ENCODE measurements around the gene CRYBG3. TPM values are rescaled to one million over a fixed set of nuclear protein-coding genes. Genes with fewer than 3 reads are reported as not detected.

The CRYBG3 gene
- total RNA-seq, 4 donors from 2014 or later: 27.9 to 35.4 (median 31.9) TPM

GRCh38 chr3:97988784-97989568 lies 167.2 kb downstream of the CRYBG3 start:
- no peak for TF ChIP-seq CTCF (IDR thresholded peaks at IDR 0.05)
- TF ChIP-seq POLR2A (IDR thresholded peaks at IDR 0.05): no peak
- no peak for DNase-seq (ENCODE audit: low spot score in 2 of 2)
- intact Hi-C loops (cut with DNase I; ENCODE audit: low total_unique reads): no loop called here
- no peak overlapping the region for H3K4me3 ChIP-seq (ENCODE audit: low read depth, poor library complexity, severe bottlenecking)
- 98 to 100% methylated on average over 3 of the region's 3 CpGs for WGBS, 2 donors

GRCh38 chr3:97990624-97991292 lies 168.9 kb downstream of the CRYBG3 start:
- TF ChIP-seq CTCF (IDR thresholded peaks at IDR 0.05) (no peak), POLR2A (IDR thresholded peaks at IDR 0.05) (no peak)
- intact Hi-C loops (cut with DNase I; ENCODE audit: low total_unique reads): no loop called here
- DNase-seq (ENCODE audit: low spot score in 2 of 2): no peak
- no peak overlapping the region for H3K4me3 ChIP-seq (ENCODE audit: low read depth, poor library complexity, severe bottlenecking)
- 40% methylated on average over 2 of the region's 2 CpGs for WGBS, 2 donors

GRCh38 chr3:97991293-97991682 lies 169.5 kb downstream of the CRYBG3 start:
- intact Hi-C loops (cut with DNase I; ENCODE audit: low total_unique reads): no loop called here

GRCh38 chr3:97992547-97993173 lies 170.8 kb downstream of the CRYBG3 start:
- WGBS, 2 donors: 98 to 100% methylated on average over 2 of the region's 2 CpGs
- intact Hi-C loops (cut with DNase I; ENCODE audit: low total_unique reads): no loop called here
- H3K4me3 ChIP-seq (ENCODE audit: low read depth, poor library complexity, severe bottlenecking): no peak overlapping the region
- no peak for DNase-seq (ENCODE audit: low spot score in 2 of 2)
- TF ChIP-seq POLR2A (IDR thresholded peaks at IDR 0.05): no peak
- TF ChIP-seq CTCF (IDR thresholded peaks at IDR 0.05): no peak

More at GRCh38 chr3:97991293-97991682, 169.5 kb downstream of the CRYBG3 start:
- no peak for TF ChIP-seq POLR2A (IDR thresholded peaks at IDR 0.05)
- no peak for TF ChIP-seq CTCF (IDR thresholded peaks at IDR 0.05)
- no peak for DNase-seq (ENCODE audit: low spot score in 2 of 2)
- no peak overlapping the region for H3K4me3 ChIP-seq (ENCODE audit: low read depth, poor library complexity, severe bottlenecking)
- WGBS, 2 donors: 53 to 61% methylated on average over 5 of the region's 5 CpGs

GRCh38 chr3:97993526-97993925 lies 171.7 kb downstream of the CRYBG3 start:
- TF ChIP-seq POLR2A (IDR thresholded peaks at IDR 0.05) (no peak), CTCF (IDR thresholded peaks at IDR 0.05) (no peak)
- intact Hi-C loops (cut with DNase I; ENCODE audit: low total_unique reads): no loop called here
- H3K4me3 ChIP-seq (ENCODE audit: low read depth, poor library complexity, severe bottlenecking): no peak overlapping the region
- no peak for DNase-seq (ENCODE audit: low spot score in 2 of 2)
- 83 to 88% methylated on average over 2 of the region's 2 CpGs for WGBS, 2 donors
